ENCODE data around the gene CAMKMT.

Gene CAMKMT

DNA sequence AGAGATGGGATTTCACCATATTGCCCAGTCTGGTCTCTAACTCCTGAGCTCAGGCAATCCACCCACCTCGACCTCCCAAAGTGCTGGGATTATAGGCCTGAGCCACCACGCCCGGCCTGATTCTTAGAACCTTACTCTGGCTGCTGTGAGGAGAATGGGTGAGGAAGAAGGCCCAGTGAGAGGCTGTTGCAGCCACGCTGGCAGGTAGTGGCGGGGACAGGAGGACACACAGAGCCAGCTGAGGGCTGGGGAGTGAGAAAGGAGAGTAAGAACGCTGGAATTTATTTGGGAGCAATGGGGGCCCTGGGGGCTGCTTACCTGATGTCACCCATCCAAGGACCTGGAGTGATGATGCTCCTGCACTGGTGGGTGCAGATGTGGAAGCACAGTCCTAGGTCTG, 425.9 kb downstream of the CAMKMT start:
- Histone ChIP-seq H3K27ac (ENCODE audit: low read depth, low read length) (no peak overlapping the region), H3K4me1 (ENCODE audit: control insufficient read depth, insufficient read depth, low read length) (peaks cover 21% of the 10 kb centered on the region), H3K4me3 (ENCODE audit: low read depth, low read length) (no peak overlapping the region), H3K27me3 (ENCODE audit: control insufficient read depth, insufficient read depth, low read length) (no peaks in the 10 kb centered on the region), H3K9me3 (ENCODE audit: control insufficient read depth, insufficient read depth, low read length) (0 out of 2 replicates have a peak, but pooled peaks cover 6% of the 10 kb centered on the region), H3K9ac (ENCODE audit: low read depth, low read length) (no peak overlapping the region), H3K36me3 (ENCODE audit: control insufficient read depth, insufficient read depth, low read length) (no peaks in the 10 kb centered on the region)

DNA sequence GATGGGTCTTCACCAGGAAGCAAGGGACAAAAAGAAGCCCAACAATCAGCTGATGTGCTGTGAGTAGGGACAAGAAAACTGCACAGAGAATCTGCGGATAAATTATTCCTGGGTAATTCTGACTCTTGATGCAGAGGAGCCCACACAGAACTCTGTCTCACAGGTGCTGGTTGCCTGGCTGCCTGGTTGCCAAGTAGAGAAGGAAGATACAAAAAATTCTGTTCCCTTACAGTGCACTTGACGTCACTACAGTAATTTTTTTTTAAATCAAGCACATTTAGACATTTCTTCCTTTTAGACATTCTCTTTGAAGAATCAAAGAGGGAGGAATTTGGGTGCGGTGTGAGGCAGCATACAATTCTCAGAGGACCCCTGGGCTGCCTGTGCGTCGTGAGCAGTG, 427.7 kb downstream of the CAMKMT start:
- 0 out of 2 replicates have a peak, but pooled peaks cover 6% of the 10 kb centered on the region for H3K9me3 ChIP-seq (ENCODE audit: control insufficient read depth, insufficient read depth, low read length)
- no peaks in the 10 kb centered on the region for H3K36me3 ChIP-seq (ENCODE audit: control insufficient read depth, insufficient read depth, low read length)
- peak overlapping the region; percentile 5; the same call in 1 of the 2 replicates for H3K9ac ChIP-seq (ENCODE audit: low read depth, low read length)
- H3K4me1 ChIP-seq (ENCODE audit: control insufficient read depth, insufficient read depth, low read length) = peaks cover 21% of the 10 kb centered on the region
- H3K27me3 ChIP-seq (ENCODE audit: control insufficient read depth, insufficient read depth, low read length) = no peaks in the 10 kb centered on the region
- peak overlapping the region; percentile 95 for H3K27ac ChIP-seq (ENCODE audit: low read depth, low read length)
- H3K4me3 ChIP-seq (ENCODE audit: low read depth, low read length) = no peak overlapping the region

DNA sequence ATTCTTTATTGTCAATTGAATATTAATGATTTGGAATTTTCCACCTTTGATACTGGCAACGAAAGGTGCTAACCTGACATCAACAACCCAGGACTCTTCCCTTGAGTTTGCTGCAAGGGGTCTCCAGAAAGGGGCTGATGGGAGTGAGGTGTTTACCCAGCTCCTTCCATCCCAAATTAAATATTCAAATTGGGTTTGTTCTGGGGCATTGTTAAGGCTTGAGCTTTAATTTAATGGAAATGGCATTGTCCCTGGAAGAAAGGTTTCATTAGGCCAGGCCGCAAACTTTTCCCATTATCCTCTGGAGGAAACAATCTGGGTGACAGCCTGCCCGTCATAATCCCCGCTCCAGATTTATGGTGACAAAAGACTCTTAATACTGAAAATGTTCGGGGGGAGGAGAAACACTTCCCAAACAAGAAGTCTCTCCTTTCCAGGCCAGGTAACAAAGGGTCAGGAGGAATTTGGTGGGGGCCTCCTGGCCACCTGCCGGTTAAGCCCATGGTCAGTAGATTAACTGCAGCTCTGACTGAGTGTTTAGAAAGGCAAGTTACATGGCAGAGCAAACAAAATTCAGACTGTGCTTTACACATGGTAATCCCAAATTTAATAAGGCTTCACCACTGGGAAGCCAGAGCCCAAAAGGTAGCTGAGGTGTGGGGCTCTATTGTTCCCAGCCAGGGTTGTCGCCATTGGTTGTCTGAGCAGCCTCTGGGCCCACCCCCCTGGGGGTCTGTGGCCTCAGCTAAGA, 428.4 kb downstream of the CAMKMT start:
- 0 out of 2 replicates have a peak, but pooled peaks cover 6% of the 10 kb centered on the region for H3K9me3 ChIP-seq (ENCODE audit: control insufficient read depth, insufficient read depth, low read length)
- H3K27ac ChIP-seq (ENCODE audit: low read depth, low read length) = peak overlapping the region; percentile 95
- H3K4me3 ChIP-seq (ENCODE audit: low read depth, low read length) = peak overlapping the region; percentile 19; the same call in 1 of the 2 replicates
- H3K36me3 ChIP-seq (ENCODE audit: control insufficient read depth, insufficient read depth, low read length) = no peaks in the 10 kb centered on the region
- peak overlapping the region; percentile 17 for H3K9ac ChIP-seq (ENCODE audit: low read depth, low read length)
- no peaks in the 10 kb centered on the region for H3K27me3 ChIP-seq (ENCODE audit: control insufficient read depth, insufficient read depth, low read length)
- peaks cover 21% of the 10 kb centered on the region for H3K4me1 ChIP-seq (ENCODE audit: control insufficient read depth, insufficient read depth, low read length)

DNA sequence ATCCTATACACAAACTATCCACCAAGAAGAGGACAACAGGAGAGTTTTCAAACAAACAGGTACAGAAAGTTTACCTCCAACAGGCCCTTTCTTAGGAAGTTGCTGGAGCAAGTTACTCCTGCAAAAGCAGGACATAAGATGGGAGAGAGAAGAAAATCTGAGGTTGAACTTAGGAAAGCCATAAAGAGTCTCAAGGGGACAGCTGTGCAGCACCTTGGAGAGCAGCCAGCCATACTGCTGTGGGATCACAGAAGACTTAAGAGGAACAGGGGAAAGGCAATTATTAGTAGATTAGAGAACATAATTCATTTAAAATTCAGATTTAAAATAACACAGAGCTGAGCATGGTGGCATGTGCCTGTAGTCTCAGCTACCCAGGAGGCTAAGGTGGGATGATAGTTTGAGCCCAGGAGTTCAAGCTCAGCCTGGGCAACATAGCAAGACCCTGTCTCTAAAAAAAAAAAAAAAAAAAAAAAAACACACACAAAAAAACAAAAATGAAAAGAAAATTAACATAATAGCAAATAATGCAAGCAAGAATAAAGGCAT, 431.6 kb downstream of the CAMKMT start:
- Histone ChIP-seq H3K4me1 (ENCODE audit: control insufficient read depth, insufficient read depth, low read length) (peaks cover 25% of the 10 kb centered on the region), H3K27ac (ENCODE audit: low read depth, low read length) (no peak overlapping the region), H3K27me3 (ENCODE audit: control insufficient read depth, insufficient read depth, low read length) (peaks cover 4% of the 10 kb centered on the region; the same call in 1 of the 2 replicates), H3K4me3 (ENCODE audit: low read depth, low read length) (no peak overlapping the region), H3K9ac (ENCODE audit: low read depth, low read length) (no peak overlapping the region), H3K36me3 (ENCODE audit: control insufficient read depth, insufficient read depth, low read length) (no peaks in the 10 kb centered on the region), H3K9me3 (ENCODE audit: control insufficient read depth, insufficient read depth, low read length) (0 out of 2 replicates have a peak, but pooled peaks cover 6% of the 10 kb centered on the region)

DNA sequence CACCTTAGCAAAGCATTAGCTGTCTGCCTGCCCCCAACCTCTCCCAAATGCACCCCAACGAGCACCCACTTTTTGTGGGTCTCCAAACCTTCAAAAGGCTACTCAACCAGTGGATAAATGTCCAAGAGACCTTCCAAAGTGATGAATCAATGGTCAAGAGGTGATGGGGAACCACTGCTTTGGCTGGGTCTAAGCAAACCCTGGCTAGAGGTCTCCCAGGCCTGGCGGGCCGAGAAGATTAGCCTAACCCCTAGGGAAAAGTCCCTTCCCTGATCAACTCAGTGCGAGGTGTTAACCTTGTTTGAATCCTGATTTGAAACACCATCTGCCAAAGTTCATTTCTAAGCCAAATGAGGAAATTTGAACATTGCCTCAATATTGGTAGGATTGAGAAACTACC, 435.0 kb downstream of the CAMKMT start:
- H3K9me3 ChIP-seq (ENCODE audit: control insufficient read depth, insufficient read depth, low read length) = no peaks in the 10 kb centered on the region
- peaks cover 26% of the 10 kb centered on the region for H3K27me3 ChIP-seq (ENCODE audit: control insufficient read depth, insufficient read depth, low read length)
- no peak overlapping the region for H3K27ac ChIP-seq (ENCODE audit: low read depth, low read length)
- no peaks in the 10 kb centered on the region for H3K36me3 ChIP-seq (ENCODE audit: control insufficient read depth, insufficient read depth, low read length)
- no peak overlapping the region for H3K4me3 ChIP-seq (ENCODE audit: low read depth, low read length)
- no peak overlapping the region for H3K9ac ChIP-seq (ENCODE audit: low read depth, low read length)
- peaks cover 25% of the 10 kb centered on the region for H3K4me1 ChIP-seq (ENCODE audit: control insufficient read depth, insufficient read depth, low read length)

DNA sequence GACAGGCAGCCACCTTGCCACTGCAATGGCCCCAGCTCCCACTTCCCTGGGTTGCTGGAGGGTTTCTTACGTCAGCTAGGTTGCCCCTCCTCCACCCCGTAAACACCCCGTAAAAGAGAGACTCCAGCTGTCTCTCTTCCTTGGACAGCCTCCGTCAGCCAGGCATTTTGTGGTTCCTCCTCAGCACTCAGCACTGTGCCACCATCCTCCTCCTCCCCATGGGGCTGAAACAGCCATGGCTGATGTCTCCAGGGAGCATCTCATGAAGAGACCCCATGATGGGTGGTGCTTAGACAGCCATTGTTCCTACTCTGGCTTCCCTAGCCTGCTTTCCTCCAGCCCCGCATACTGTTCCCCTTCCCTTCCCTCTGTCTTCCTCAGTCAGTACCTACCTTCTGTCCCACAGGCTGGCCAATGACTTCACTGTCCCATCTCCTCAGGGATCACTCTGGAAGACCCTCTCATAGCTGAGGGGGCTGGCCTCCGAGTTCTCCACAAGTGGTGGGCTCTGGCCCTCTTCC, 436.5 kb downstream of the CAMKMT start:
- no peaks in the 10 kb centered on the region for H3K9me3 ChIP-seq (ENCODE audit: control insufficient read depth, insufficient read depth, low read length)
- H3K4me3 ChIP-seq (ENCODE audit: low read depth, low read length) = no peak overlapping the region
- peaks cover 31% of the 10 kb centered on the region for H3K4me1 ChIP-seq (ENCODE audit: control insufficient read depth, insufficient read depth, low read length)
- no peak overlapping the region for H3K27ac ChIP-seq (ENCODE audit: low read depth, low read length)
- peaks cover 32% of the 10 kb centered on the region for H3K27me3 ChIP-seq (ENCODE audit: control insufficient read depth, insufficient read depth, low read length)
- no peaks in the 10 kb centered on the region for H3K36me3 ChIP-seq (ENCODE audit: control insufficient read depth, insufficient read depth, low read length)
- H3K9ac ChIP-seq (ENCODE audit: low read depth, low read length) = no peak overlapping the region

DNA sequence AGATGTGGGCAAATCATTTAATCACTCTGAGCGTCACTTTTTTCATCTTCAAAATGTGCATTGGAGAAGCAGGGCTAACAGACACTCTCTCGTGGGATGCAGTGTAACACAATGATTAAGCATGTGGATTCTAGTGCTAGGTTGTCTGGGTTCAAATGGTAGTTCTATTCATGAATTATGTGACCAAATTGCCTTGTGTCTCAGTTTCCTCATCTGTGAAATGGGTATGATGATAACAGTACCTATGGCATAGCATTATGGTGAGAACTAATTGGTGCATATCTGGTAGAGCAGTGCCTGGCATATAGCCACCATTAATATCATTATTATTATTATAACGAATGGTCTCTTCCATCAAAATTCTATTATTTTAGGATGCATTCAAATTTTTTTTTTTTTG, 437.4 kb downstream of the CAMKMT start:
- no peak overlapping the region for H3K27ac ChIP-seq (ENCODE audit: low read depth, low read length)
- peaks cover 40% of the 10 kb centered on the region for H3K4me1 ChIP-seq (ENCODE audit: control insufficient read depth, insufficient read depth, low read length)
- H3K9me3 ChIP-seq (ENCODE audit: control insufficient read depth, insufficient read depth, low read length) = no peaks in the 10 kb centered on the region
- H3K4me3 ChIP-seq (ENCODE audit: low read depth, low read length) = no peak overlapping the region
- H3K36me3 ChIP-seq (ENCODE audit: control insufficient read depth, insufficient read depth, low read length) = no peaks in the 10 kb centered on the region
- H3K9ac ChIP-seq (ENCODE audit: low read depth, low read length) = no peak overlapping the region
- peaks cover 39% of the 10 kb centered on the region for H3K27me3 ChIP-seq (ENCODE audit: control insufficient read depth, insufficient read depth, low read length)

DNA sequence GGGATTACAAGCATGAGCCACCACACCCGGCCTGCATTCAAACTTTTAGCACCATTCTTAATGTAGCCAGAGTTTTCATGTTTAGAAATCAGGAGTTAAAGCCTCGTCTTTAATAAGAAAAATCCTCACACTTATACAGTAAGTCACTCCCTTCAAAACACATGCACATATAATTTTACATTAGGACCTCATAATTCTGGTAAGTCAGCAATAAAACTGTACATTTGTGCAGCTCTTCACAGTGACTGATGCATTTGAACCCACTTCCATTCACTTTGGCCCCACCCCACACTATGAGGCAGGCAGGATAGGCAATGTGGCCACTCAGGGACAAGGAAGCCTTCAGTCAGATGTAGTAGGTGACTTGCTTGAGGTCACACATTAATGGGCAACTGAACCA, 438.0 kb downstream of the CAMKMT start:
- Histone ChIP-seq H3K27me3 (ENCODE audit: control insufficient read depth, insufficient read depth, low read length) (peaks cover 46% of the 10 kb centered on the region), H3K36me3 (ENCODE audit: control insufficient read depth, insufficient read depth, low read length) (no peaks in the 10 kb centered on the region), H3K4me3 (ENCODE audit: low read depth, low read length) (no peak overlapping the region), H3K9me3 (ENCODE audit: control insufficient read depth, insufficient read depth, low read length) (no peaks in the 10 kb centered on the region), H3K9ac (ENCODE audit: low read depth, low read length) (no peak overlapping the region), H3K27ac (ENCODE audit: low read depth, low read length) (no peak overlapping the region), H3K4me1 (ENCODE audit: control insufficient read depth, insufficient read depth, low read length) (peaks cover 46% of the 10 kb centered on the region)

DNA sequence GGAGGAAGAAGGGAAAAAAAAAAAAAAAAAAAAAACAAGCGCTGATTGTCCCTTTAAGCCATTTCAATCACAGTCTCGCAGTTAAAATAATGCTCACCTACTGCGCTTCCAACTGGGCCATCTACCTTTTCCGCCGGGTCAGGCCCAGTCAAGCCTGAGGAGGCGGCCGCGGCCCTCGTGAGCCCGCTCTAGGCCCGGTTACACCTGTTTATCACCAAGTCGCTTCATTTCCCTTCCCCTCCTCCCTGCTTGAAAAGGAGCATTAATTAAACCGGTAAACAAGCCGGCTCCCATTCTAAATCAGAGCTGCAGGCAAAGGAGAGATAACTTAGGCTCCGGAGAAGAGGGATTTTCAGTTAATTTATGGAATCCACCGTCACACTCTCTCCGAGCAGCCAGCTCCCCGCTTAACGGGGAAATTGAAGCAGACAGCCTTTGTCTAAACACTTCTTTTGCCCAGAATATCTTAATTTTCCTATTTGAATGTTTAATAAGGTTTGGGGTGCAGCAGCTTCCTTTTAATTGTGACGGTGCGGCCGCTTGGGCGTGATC, 439.6 kb downstream of the CAMKMT start:
- H3K27ac ChIP-seq (ENCODE audit: low read depth, low read length) = peak overlapping the region; percentile 87
- peak overlapping the region; percentile 61 for H3K4me3 ChIP-seq (ENCODE audit: low read depth, low read length)
- peaks cover 62% of the 10 kb centered on the region for H3K27me3 ChIP-seq (ENCODE audit: control insufficient read depth, insufficient read depth, low read length)
- no peaks in the 10 kb centered on the region for H3K36me3 ChIP-seq (ENCODE audit: control insufficient read depth, insufficient read depth, low read length)
- H3K4me1 ChIP-seq (ENCODE audit: control insufficient read depth, insufficient read depth, low read length) = peaks cover 62% of the 10 kb centered on the region
- no peaks in the 10 kb centered on the region for H3K9me3 ChIP-seq (ENCODE audit: control insufficient read depth, insufficient read depth, low read length)
- H3K9ac ChIP-seq (ENCODE audit: low read depth, low read length) = peak overlapping the region; percentile 30; the same call in 1 of the 2 replicates

DNA sequence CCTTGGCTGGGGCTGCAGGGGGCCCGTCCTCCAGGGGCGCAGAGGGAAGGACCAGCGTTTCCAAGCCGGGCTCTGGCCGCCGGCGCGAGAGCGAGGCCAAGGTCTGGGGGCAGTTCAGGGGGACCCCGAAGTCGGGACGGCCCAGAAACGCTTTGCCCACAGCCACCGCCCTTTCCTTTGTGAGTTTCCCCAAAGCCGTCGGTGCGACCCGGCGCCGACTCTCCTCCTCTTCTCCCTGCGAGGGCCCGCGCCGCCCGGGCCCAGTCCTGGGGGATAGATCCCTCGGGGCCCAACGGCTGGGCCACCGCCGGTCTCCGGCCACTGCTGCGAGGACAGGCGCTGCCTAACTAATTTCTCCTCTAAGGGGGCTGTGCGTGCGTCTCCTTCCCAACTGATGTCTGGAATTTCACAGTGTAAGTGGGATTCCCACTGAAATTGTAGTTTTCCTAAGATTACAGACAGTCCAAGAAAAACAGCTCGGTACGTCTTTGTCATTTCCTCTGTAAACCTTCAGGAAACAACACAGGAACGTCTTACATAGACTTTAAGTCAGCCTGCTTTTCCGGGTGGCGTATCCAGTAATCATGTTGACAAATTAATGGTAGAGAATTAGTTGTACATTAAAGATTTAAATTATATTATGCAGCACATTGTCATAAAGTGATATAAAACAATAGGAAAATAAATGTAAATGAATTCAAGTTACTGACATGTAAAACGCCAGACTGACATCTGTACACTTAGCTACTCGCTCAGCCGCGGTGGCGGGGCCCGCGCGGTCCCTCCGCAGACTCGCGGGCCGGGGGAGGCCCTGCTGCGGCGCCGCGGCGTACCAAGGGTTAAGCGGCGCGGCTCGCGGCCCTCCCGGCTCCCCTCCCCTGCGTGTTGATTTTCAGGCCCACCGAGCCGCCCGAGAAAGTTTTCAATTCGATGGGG, 440.4 kb downstream of the CAMKMT start:
- Histone ChIP-seq H3K36me3 (ENCODE audit: control insufficient read depth, insufficient read depth, low read length) (no peaks in the 10 kb centered on the region), H3K27ac (ENCODE audit: low read depth, low read length) (peak overlapping the region; percentile 87), H3K27me3 (ENCODE audit: control insufficient read depth, insufficient read depth, low read length) (peaks cover 69% of the 10 kb centered on the region), H3K9me3 (ENCODE audit: control insufficient read depth, insufficient read depth, low read length) (no peaks in the 10 kb centered on the region), H3K4me3 (ENCODE audit: low read depth, low read length) (peak overlapping the region; percentile 61), H3K9ac (ENCODE audit: low read depth, low read length) (peak overlapping the region; percentile 30; the same call in 1 of the 2 replicates), H3K4me1 (ENCODE audit: control insufficient read depth, insufficient read depth, low read length) (peaks cover 70% of the 10 kb centered on the region)

All from HUES48 (cell line).